ENCODE data around the gene UBE3B.

UBE3B gene

GRCh38 chr12:109488051-109488665, 10.7 kb downstream of the UBE3B start:
- H3K4me3 ChIP-seq (ENCODE audit: low read depth, low read length), result no peak overlapping the region
- H3K27me3 ChIP-seq (ENCODE audit: control insufficient read depth, insufficient read depth, low read length), result no peaks in the 10 kb centered on the region
- H2AFZ ChIP-seq, result no peak overlapping the region
- no peak overlapping the region for H3K9ac ChIP-seq
- H3K27ac ChIP-seq, result no peak overlapping the region
- TF ChIP-seq, protein P1, sequence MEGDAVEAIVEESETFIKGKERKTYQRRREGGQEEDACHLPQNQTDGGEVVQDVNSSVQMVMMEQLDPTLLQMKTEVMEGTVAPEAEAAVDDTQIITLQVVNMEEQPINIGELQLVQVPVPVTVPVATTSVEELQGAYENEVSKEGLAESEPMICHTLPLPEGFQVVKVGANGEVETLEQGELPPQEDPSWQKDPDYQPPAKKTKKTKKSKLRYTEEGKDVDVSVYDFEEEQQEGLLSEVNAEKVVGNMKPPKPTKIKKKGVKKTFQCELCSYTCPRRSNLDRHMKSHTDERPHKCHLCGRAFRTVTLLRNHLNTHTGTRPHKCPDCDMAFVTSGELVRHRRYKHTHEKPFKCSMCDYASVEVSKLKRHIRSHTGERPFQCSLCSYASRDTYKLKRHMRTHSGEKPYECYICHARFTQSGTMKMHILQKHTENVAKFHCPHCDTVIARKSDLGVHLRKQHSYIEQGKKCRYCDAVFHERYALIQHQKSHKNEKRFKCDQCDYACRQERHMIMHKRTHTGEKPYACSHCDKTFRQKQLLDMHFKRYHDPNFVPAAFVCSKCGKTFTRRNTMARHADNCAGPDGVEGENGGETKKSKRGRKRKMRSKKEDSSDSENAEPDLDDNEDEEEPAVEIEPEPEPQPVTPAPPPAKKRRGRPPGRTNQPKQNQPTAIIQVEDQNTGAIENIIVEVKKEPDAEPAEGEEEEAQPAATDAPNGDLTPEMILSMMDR (IDR thresholded peaks at IDR 0.05), result no peak
- H3K4me2 ChIP-seq (ENCODE audit: low read length), result no peak overlapping the region
- H3K9me3 ChIP-seq (ENCODE audit: control insufficient read depth, low read length), result no peaks in the 10 kb centered on the region
- H3K4me1 ChIP-seq, result no peaks in the 10 kb centered on the region
- H3K36me3 ChIP-seq (ENCODE audit: control insufficient read depth, insufficient read depth, low read length), result no peaks in the 10 kb centered on the region
- no peaks in the 10 kb centered on the region for H3K79me2 ChIP-seq

GRCh38 chr12:109489016-109489954, 11.9 kb downstream of the UBE3B start:
- H3K4me2 ChIP-seq (ENCODE audit: low read length), result no peak overlapping the region
- no peaks in the 10 kb centered on the region for H3K27me3 ChIP-seq (ENCODE audit: control insufficient read depth, insufficient read depth, low read length)
- no peak overlapping the region for H2AFZ ChIP-seq
- H3K9me3 ChIP-seq (ENCODE audit: control insufficient read depth, low read length), result no peaks in the 10 kb centered on the region
- TF ChIP-seq, protein P1 (IDR thresholded peaks at IDR 0.05), result no peak
- no peaks in the 10 kb centered on the region for H3K4me1 ChIP-seq
- H3K79me2 ChIP-seq, result no peaks in the 10 kb centered on the region
- H3K36me3 ChIP-seq (ENCODE audit: control insufficient read depth, insufficient read depth, low read length), result no peaks in the 10 kb centered on the region
- no peak overlapping the region for H3K9ac ChIP-seq
- no peak overlapping the region for H3K27ac ChIP-seq
- H3K4me3 ChIP-seq (ENCODE audit: low read depth, low read length), result no peak overlapping the region

- Histone ChIP-seq H3K9me3 (ENCODE audit: control insufficient read depth, low read length) (no peaks in the 10 kb centered on the region), H3K9ac (no peak overlapping the region), H3K4me1 (no peaks in the 10 kb centered on the region), H3K4me3 (ENCODE audit: low read depth, low read length) (no peak overlapping the region), H3K4me2 (ENCODE audit: low read length) (no peak overlapping the region), H3K36me3 (ENCODE audit: control insufficient read depth, insufficient read depth, low read length) (no peaks in the 10 kb centered on the region), H3K79me2 (no peaks in the 10 kb centered on the region), H3K27me3 (ENCODE audit: control insufficient read depth, insufficient read depth, low read length) (no peaks in the 10 kb centered on the region), H3K27ac (no peak overlapping the region), H2AFZ (no peak overlapping the region)
- TF ChIP-seq, protein P1 (IDR thresholded peaks at IDR 0.05), result no peak
These were observed 12.6 kb downstream of the UBE3B start for GRCh38 chr12:109489955-109490565.

GRCh38 chr12:109491671-109492070, 14.2 kb downstream of the UBE3B start:
- no peaks in the 10 kb centered on the region for H3K4me1 ChIP-seq
- no peak overlapping the region for H3K4me2 ChIP-seq (ENCODE audit: low read length)
- H3K9ac ChIP-seq, result no peak overlapping the region
- no peak overlapping the region for H3K27ac ChIP-seq
- no peaks in the 10 kb centered on the region for H3K27me3 ChIP-seq (ENCODE audit: control insufficient read depth, insufficient read depth, low read length)
- H3K36me3 ChIP-seq (ENCODE audit: control insufficient read depth, insufficient read depth, low read length), result no peaks in the 10 kb centered on the region
- no peak overlapping the region for H3K4me3 ChIP-seq (ENCODE audit: low read depth, low read length)
- no peaks in the 10 kb centered on the region for H3K9me3 ChIP-seq (ENCODE audit: control insufficient read depth, low read length)
- H2AFZ ChIP-seq, result no peak overlapping the region
- no peaks in the 10 kb centered on the region for H3K79me2 ChIP-seq
- TF ChIP-seq, protein P1 (IDR thresholded peaks at IDR 0.05), result no peak
